SK-N-SH (cell line): ENCODE results near the gene C4orf50.

Experiments
- EP300 ChIP-seq, 2 experiments: IDR thresholded peaks; 2 replicates each; pipeline versions ENCODE4 v1.4.0 to v1.6.1; 2012; ENCODE audit warnings: borderline replicate concordance in 1 of 2, low read depth in 1 of 2, low read length in 1 of 2
- EZH2phosphoT487 ChIP-seq: fragments of 200-600 bp; sonication (generic); IDR thresholded peaks from 2 replicates; pipeline ENCODE4 v1.6.1; 2017; ENCODE audit warnings: low read depth, mixed run types, mild to moderate bottlenecking, antibody characterized with exemption, moderate library complexity, borderline replicate concordance
- GABPA ChIP-seq: IDR thresholded peaks from 2 replicates; pipeline ENCODE4 v1.4.0; 2012; ENCODE audit warnings: low read depth, mild to moderate bottlenecking
- GATA2 ChIP-seq: sonication (generic); formaldehyde crosslinking; IDR thresholded peaks from 2 replicates; pipeline ENCODE4 v1.5.0; 2020; ENCODE audit warnings: mild to moderate bottlenecking, missing genetic modification reagents
- MXI1 ChIP-seq: IDR thresholded peaks from 2 replicates; pipeline ENCODE4 v1.6.1; 2012; ENCODE audit warnings: mild to moderate bottlenecking, low read depth, low read length, improper control_type of control experiment
- POLR2AphosphoS5 ChIP-seq: IDR thresholded peaks from 2 replicates; pipeline ENCODE4 v1.6.1; 2012; ENCODE audit warnings: low read depth, low read length
- RCOR1 ChIP-seq: fragments of 150-350 bp; IDR thresholded peaks from 2 replicates; pipeline ENCODE4 v1.6.1; 2017; ENCODE audit warnings: antibody characterized with exemption, low read length
- SIN3A ChIP-seq: IDR thresholded peaks from 2 replicates; pipeline ENCODE4 v1.6.1; 2012; ENCODE audit warnings: low read depth, mild to moderate bottlenecking, low read length, moderate library complexity, borderline replicate concordance
- TF ChIP-seq, protein P1 (sequence below): fragments of 200-600 bp; sonication (generic); IDR thresholded peaks from 2 replicates; pipeline ENCODE4 v1.6.1; 2017; ENCODE audit warnings: antibody characterized with exemption, mild to moderate bottlenecking, moderate library complexity
- TF ChIP-seq, protein P2 (sequence below): IDR thresholded peaks from 2 replicates; pipeline ENCODE4 v1.4.0; 2012; ENCODE audit warnings: low read depth, borderline replicate concordance
- TF ChIP-seq, protein P3 (sequence below): IDR thresholded peaks from 2 replicates; pipeline ENCODE4 v1.6.1; 2012; ENCODE audit warnings: mild to moderate bottlenecking, low read depth, low read length, moderate library complexity
- TF ChIP-seq, protein P4 (sequence below): IDR thresholded peaks from 2 replicates; pipeline ENCODE4 v1.4.0; 2012; ENCODE audit warnings: low read depth, borderline replicate concordance
- TF ChIP-seq, protein P5 (sequence below): fragments of 150-350 bp; IDR thresholded peaks from 2 replicates; pipeline ENCODE4 v1.6.1; 2017; ENCODE audit warnings: antibody characterized with exemption, low read length, low read depth, borderline replicate concordance
- TF ChIP-seq, protein P6 (sequence below): IDR thresholded peaks from 2 replicates; pipeline ENCODE4 v1.4.0; 2012; ENCODE audit warnings: low read depth

DNA sequence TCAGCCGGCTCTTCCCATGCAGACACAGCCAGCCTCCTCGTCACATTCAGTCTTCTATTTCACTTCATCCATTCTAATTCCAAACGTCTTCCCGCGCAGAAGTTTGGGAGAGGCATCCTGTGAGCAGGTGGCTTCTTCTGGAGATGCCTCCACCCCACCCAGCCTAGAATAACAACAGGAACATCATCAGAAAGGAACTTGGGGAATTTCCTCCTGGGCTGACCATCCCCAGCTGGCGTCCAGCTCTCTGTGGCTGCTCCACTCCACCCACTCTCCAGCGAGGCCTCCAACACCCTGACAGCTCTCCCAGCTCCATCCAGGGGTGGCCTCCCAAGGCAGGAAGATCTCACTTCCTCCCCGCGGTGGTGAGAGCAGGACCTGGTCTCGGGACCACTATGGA is 5.5 kb upstream of the C4orf50 start:
- TF ChIP-seq MXI1, result no peak
- TF ChIP-seq GABPA, result no peak
- TF ChIP-seq, protein P1, sequence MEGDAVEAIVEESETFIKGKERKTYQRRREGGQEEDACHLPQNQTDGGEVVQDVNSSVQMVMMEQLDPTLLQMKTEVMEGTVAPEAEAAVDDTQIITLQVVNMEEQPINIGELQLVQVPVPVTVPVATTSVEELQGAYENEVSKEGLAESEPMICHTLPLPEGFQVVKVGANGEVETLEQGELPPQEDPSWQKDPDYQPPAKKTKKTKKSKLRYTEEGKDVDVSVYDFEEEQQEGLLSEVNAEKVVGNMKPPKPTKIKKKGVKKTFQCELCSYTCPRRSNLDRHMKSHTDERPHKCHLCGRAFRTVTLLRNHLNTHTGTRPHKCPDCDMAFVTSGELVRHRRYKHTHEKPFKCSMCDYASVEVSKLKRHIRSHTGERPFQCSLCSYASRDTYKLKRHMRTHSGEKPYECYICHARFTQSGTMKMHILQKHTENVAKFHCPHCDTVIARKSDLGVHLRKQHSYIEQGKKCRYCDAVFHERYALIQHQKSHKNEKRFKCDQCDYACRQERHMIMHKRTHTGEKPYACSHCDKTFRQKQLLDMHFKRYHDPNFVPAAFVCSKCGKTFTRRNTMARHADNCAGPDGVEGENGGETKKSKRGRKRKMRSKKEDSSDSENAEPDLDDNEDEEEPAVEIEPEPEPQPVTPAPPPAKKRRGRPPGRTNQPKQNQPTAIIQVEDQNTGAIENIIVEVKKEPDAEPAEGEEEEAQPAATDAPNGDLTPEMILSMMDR, result no peak
- no peak for TF ChIP-seq EZH2phosphoT487
- no peak for TF ChIP-seq POLR2AphosphoS5
- TF ChIP-seq GATA2 (CRISPR knock-in tag), result no peak
- TF ChIP-seq, protein P2, sequence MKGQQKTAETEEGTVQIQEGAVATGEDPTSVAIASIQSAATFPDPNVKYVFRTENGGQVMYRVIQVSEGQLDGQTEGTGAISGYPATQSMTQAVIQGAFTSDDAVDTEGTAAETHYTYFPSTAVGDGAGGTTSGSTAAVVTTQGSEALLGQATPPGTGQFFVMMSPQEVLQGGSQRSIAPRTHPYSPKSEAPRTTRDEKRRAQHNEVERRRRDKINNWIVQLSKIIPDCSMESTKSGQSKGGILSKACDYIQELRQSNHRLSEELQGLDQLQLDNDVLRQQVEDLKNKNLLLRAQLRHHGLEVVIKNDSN, result no peak
- TF ChIP-seq SIN3A, result no peak
- TF ChIP-seq, protein P3, sequence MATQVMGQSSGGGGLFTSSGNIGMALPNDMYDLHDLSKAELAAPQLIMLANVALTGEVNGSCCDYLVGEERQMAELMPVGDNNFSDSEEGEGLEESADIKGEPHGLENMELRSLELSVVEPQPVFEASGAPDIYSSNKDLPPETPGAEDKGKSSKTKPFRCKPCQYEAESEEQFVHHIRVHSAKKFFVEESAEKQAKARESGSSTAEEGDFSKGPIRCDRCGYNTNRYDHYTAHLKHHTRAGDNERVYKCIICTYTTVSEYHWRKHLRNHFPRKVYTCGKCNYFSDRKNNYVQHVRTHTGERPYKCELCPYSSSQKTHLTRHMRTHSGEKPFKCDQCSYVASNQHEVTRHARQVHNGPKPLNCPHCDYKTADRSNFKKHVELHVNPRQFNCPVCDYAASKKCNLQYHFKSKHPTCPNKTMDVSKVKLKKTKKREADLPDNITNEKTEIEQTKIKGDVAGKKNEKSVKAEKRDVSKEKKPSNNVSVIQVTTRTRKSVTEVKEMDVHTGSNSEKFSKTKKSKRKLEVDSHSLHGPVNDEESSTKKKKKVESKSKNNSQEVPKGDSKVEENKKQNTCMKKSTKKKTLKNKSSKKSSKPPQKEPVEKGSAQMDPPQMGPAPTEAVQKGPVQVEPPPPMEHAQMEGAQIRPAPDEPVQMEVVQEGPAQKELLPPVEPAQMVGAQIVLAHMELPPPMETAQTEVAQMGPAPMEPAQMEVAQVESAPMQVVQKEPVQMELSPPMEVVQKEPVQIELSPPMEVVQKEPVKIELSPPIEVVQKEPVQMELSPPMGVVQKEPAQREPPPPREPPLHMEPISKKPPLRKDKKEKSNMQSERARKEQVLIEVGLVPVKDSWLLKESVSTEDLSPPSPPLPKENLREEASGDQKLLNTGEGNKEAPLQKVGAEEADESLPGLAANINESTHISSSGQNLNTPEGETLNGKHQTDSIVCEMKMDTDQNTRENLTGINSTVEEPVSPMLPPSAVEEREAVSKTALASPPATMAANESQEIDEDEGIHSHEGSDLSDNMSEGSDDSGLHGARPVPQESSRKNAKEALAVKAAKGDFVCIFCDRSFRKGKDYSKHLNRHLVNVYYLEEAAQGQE, result no peak
- TF ChIP-seq, protein P4, sequence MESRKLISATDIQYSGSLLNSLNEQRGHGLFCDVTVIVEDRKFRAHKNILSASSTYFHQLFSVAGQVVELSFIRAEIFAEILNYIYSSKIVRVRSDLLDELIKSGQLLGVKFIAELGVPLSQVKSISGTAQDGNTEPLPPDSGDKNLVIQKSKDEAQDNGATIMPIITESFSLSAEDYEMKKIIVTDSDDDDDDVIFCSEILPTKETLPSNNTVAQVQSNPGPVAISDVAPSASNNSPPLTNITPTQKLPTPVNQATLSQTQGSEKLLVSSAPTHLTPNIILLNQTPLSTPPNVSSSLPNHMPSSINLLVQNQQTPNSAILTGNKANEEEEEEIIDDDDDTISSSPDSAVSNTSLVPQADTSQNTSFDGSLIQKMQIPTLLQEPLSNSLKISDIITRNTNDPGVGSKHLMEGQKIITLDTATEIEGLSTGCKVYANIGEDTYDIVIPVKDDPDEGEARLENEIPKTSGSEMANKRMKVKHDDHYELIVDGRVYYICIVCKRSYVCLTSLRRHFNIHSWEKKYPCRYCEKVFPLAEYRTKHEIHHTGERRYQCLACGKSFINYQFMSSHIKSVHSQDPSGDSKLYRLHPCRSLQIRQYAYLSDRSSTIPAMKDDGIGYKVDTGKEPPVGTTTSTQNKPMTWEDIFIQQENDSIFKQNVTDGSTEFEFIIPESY, result no peak
- no peak for TF ChIP-seq RCOR1
- TF ChIP-seq EP300 (IDR thresholded peaks at IDR 0.05; ENCODE audit: borderline replicate concordance in 1 of 2, low read depth in 1 of 2, low read length in 1 of 2), result no peak
- TF ChIP-seq, protein P5, sequence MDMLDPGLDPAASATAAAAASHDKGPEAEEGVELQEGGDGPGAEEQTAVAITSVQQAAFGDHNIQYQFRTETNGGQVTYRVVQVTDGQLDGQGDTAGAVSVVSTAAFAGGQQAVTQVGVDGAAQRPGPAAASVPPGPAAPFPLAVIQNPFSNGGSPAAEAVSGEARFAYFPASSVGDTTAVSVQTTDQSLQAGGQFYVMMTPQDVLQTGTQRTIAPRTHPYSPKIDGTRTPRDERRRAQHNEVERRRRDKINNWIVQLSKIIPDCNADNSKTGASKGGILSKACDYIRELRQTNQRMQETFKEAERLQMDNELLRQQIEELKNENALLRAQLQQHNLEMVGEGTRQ, result no peak
- TF ChIP-seq, protein P6, sequence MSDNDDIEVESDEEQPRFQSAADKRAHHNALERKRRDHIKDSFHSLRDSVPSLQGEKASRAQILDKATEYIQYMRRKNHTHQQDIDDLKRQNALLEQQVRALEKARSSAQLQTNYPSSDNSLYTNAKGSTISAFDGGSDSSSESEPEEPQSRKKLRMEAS, result no peak
